Cardiac septum (tissue), 1 donor: Measurements from ENCODE around the gene KRR1. TPM values are rescaled to one million over a fixed set of nuclear protein-coding genes. Genes with fewer than 3 reads are reported as not detected.
"Not testable (repeated sequence)": the region's sequence is repeated elsewhere in the genome, so short reads cannot be mapped to it uniquely, and the experiment has no call there.

ENCODE experiments used
- DNase-seq: peaks from one replicate; pipeline ENCODE4 v3.0.0-alpha.2; 2020; ENCODE audit warnings: low spot score
- intact Hi-C: fragments of 100-400 bp; cut with DNase I; formaldehyde crosslinking; loops from one replicate; pipeline ENCODE4 v1.14.0; 2022
- total RNA-seq: library from RNA; stranded (reverse); fragmentation: NEBNext Ultra II Directional; extraction: Animal tissue kit (Norgen Biotek cat#: 25700); gene quantifications from one replicate; pipeline ENCODE4 v1.2.1, GENCODE V29; 2021
- donor health status: DM: no; HTN: no; CAD: no.

KRR1 gene
- total RNA-seq, 1 donor from 2014 or later = 38.1 TPM

DNA sequence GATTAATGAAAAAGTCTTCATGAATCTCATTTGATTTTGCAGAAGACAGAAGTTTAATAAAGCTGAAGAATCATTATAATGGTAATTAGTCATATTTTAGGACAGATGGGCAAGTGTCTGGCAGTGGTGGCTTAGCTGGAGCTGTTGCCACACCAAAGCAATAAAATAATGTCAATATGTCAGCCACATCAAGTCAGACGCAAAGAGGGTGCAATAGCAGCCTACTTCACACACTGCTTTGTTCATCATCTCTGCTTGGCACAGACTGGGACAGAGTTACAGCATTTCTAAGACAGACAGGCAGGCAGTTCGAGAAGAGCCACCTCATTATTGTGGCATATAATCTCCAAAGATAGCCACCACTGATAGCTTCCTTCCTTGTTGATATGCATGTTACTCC, 16.9 kb upstream of the KRR1 start:
- intact Hi-C loops = no loop called here
- no peak for DNase-seq

DNA sequence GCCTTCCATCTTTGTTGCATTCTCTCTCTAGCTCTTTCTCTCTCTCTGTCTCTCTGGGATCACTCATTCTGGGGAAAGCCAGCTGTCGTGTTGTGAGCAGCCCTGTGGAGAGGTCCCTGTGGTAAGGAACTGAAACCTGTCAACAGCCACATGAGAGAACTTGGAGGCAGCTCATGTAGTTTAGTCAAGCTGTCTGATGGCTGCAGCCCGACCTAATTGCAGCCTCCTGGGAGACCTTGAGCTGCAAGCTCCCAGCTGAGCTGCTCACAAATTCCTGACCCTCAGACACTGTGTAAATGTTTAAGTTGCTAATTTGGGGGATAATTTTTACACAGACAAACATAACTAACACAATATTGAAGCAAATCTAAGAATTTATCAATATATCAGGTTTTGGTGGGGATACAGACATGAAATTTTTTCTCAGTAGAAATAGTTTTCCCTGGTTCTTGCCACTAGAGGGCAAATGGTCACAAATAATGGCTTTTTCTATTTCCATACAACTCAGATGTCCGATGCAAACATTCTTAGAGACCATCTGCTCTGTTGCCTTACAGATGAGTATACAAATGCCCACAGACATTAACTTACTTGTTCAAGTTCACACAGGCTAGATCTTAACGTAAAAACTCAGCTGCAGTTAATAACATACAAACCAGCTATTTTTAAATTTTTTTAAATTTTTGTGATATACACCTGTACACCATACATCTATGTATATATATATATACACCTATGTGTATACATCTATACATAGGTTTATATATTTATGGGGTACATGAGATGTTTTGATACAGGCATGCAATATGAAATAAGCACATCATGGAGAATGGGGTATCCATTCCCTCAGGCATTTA, 15.5 kb upstream of the KRR1 start:
- DNase-seq = no peak

DNA sequence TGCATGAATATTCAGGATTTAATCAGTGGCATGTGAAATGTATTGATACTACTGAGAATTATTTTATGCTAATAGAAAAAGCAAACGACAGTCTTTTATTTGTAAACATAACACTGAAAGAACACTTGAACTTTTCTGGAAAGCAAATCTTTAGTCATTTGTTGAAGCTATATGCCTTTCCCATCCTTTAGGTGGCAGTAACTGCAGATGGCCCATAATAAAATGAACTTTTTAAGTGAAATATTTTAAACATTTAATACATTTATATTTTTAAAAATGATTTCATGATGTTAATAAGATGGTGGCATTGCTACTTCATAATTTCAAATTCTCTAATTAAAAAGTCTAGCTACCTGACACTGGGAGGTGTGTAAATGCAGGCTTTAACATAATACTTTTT, 13.9 kb upstream of the KRR1 start:
- no peak for DNase-seq
- intact Hi-C loops = no loop called here

More for the DNA sequence above, 15.5 kb upstream of the KRR1 start:
- intact Hi-C loops = no loop called here

DNA sequence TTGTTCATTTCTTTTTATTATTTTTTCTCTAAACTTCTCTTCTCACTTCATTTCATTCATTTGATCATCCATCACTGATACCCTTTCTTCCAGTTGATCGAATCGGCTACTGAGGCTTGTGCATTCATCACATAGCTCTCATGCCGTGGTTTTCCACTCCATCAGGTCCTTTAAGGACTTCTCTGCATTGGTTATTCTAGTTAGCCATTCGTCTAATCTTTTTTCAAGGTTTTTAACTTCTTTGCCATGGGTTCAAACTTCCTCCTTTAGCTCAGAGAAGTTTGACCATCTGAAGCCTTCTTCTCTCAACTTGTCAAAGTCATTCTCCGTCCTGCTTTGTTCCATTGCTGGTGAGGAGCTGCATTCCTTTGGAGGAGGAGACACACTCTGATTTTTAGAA, 10.7 kb upstream of the KRR1 start:
- DNase-seq, intact Hi-C loops: not testable (repeated sequence)

DNA sequence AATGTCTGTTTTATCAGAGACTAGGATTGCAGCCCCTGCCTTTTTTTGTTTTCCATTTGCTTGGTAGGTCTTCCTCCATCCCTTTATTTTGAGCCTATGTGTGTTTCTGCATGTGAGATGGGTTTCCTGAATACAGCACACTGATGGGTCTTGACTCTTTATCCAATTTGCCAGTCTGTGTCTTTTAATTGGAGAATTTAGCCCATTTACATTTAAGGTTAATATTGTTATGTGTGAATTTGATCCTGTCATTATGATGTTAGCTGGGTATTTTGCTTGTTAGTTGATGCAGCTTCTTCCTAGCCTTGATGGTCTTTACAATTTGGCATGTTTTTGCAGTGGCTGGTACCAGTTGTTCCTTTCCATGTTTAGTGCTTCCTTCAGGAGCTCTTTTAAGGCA, 9.8 kb upstream of the KRR1 start:
- DNase-seq, intact Hi-C loops: not testable (repeated sequence)

DNA sequence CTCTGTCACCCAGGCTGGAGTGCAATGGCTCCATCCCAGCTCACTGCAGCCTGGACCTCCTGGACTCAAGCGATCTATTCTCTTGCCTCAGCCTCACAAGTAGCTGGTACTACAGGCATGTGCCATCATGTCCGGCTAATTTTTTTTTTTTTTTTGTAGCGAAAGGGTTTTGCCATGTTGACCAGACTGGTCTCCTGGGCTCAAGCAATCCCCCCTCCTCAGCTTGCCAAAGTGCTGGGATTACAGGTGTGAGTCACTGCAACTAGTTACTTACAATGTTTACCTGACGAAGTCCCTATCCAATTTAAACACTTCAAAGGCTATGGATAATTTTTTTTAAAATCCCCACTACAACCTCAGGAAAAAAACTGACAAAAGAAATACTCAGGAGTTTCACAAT, 1.8 kb downstream of the KRR1 start:
- DNase-seq = no peak
- intact Hi-C loops = loop anchor here (10.0 kb wide), 2 partner anchors 175 to 835 kb away; partner anchors contain the start of genes BBS10, CAPS2 and GLIPR1L1

DNA sequence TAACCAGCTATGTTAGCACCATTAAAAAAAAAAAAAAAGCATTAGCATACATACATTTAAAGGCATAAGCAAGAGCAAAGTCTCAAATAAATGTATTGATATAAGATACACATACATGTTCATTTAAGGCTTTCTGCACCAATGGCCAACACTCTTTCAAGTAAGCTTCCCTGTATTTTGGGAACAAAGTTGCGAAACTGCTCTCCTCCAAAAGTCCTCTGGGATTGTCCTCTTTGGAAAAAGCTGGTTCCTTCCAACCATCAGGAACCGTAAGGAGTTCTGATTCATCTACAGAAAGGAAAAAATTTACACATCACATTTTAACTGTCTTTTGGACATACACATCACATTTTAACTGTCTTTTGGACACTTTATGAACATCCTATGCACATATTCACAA, 3.2 kb downstream of the KRR1 start:
- intact Hi-C loops = loop anchor here (10.0 kb wide), 1 partner anchor 173 kb away; the partner anchor contains the start of genes CAPS2 and GLIPR1L1
- DNase-seq = no peak

DNA sequence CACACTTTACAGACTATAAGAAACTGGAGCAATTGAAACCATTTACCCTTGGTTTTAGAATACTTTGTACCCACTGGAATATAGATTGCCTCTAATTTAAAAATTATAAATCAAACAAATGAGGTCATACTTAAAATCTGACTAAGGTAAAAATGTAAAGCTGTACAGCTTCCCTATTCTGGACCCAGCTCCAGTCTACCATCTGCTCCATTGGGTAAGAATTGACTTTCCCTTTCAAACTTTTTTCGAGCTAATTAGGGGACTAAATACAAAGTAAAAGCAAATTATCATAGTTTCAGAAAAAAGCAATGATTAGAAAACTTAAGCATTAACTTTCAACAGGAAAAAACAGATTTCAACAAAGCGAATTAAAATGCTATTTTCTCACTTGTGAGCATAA, 4.3 kb downstream of the KRR1 start:
- intact Hi-C loops = loop anchor here (10.0 kb wide), 1 partner anchor 172 kb away; the partner anchor contains the start of genes CAPS2 and GLIPR1L1
- DNase-seq = no peak

DNA sequence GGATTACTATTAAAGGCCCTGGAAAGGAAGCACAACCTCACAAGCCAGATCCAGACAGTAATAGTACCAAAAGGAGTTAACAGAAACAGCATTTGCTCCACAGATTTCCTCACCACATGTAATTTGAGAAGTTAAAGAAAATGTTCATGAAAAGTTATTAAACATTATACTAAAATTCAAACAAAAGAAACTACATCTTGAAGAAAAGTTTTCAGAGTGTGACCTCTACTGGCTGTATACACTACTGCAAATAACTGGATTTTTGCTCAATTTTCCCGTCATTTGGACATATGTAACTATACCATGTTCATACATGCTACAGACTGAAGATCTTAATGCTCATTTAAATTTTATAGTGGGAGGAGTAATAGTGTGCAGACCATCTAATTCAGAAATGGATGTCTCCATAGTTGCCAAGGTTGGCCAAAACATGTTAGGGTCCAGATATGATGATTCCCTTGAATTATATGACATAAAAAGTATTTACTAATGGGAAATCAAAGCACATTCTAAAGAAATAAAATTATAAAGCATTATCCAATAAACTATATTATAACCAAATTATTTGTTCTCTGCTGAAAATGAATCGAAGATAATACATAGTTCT, 5.6 kb downstream of the KRR1 start:
- intact Hi-C loops = loop anchor here (10.0 kb wide), 1 partner anchor 171 kb away; the partner anchor contains the start of genes CAPS2 and GLIPR1L1
- DNase-seq = no peak

DNA sequence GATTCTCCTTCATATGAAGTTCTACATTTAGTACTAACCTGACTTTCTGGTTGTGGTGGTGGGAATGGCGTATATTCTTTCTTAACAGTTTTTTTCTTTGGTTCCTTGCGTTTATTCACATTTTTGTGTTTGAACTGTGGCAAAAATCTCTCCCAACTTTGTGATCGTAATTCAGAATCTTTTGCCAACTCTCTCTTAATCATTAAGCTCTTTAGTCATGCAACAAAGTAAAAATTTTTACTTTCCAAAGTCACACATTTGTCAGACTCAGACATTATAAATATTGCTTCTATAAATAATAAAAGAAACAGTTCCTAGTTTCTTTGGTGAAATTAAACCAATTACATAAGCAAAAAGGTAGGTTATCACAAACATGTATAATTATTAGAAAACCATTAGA, 7.5 kb downstream of the KRR1 start:
- intact Hi-C loops = loop anchor here (10.0 kb wide), 1 partner anchor 169 kb away; the partner anchor contains the start of genes CAPS2 and GLIPR1L1
- no peak for DNase-seq

DNA sequence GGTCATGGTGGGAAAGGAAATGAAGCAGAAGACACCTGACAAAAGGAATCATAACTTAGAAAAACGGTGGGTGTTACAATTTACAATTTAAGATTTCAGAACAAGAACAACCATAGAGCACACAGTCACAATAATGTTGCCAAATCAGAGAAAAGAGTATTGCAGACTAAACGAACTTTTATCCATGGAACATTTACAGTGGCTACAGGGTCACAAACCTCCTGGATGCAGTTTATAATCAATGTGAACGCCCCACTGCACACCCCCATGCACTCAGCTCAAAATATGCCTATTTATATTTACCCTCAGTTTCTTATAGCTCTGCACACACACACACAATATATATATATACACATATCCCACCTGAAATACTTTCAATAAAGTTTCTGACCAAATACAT, 8.0 kb downstream of the KRR1 start:
- no peak for DNase-seq
- intact Hi-C loops = loop anchor here (10.0 kb wide), 1 partner anchor 169 kb away; the partner anchor contains the start of genes CAPS2 and GLIPR1L1

DNA sequence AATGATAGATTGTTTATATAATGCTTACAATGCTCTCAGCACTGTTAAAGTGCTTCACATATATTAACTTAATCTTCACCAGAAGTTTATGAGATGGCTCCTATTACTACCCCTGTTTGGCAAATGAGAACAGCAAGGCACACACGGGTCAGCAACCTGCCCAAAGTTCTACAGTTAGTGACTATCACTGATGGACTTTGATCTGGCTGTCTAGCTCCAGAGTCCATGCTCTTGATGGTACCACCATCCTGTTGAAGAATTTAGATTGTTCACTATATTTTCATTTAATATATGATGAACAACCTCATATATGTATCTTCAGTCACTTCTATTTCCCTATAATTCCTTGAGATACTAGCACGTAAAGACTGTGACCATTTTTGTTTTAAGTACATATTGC, 20.2 kb downstream of the KRR1 start:
- intact Hi-C loops = no loop called here
- DNase-seq = no peak

DNA sequence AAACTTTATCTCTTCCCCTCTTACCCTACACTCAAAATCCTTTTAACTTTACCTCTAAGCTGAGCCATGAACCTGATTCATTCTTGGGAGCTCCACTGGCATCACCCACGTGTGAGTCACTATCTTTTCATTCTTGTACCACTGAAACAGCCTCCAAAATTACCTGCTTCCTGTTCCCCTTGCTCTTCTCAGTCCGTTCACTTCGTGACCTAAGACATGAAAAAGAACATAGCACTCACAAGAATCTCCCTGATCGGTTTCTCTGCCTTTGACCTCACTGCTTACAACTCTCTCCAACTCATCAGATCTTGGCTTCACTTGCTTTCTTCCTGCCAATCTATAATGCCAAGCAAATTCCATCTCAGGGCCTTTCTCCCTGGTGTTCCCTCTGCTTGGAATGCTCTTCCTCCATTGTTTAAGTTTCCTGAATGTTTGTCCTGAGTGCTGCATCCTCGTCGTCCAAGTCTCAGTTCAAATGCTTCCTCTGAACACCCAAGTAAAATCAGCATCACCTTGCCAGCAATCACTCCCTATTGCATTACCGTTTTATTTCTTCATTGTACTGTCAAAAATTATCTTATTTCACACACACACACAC, 21.7 kb downstream of the KRR1 start:
- no peak for DNase-seq
- intact Hi-C loops = loop anchor here (10.0 kb wide), 1 partner anchor 95 kb away; the partner anchor contains the start of gene GLIPR1L2

DNA sequence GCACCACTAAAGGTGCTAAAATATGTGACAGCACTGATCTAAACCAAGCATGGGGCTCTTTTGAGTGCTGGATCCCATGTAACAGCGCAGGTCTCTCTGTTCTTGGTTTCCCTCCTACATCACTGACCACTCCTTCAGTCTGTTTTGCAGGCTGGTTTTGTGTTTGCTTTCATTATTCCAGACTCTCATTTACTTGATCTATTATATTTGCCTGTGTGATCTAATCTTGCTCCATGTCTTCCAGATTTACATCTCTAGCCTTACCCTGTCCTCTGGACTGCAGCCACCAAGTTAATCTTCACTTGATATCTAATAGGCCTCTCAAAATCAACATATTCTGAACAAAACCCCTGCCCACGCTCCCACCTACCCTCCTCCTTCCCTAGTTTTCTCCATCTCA, 22.2 kb downstream of the KRR1 start:
- DNase-seq = no peak
- intact Hi-C loops = loop anchor here (10.0 kb wide), 1 partner anchor 94 kb away; the partner anchor contains the start of gene GLIPR1L2

DNA sequence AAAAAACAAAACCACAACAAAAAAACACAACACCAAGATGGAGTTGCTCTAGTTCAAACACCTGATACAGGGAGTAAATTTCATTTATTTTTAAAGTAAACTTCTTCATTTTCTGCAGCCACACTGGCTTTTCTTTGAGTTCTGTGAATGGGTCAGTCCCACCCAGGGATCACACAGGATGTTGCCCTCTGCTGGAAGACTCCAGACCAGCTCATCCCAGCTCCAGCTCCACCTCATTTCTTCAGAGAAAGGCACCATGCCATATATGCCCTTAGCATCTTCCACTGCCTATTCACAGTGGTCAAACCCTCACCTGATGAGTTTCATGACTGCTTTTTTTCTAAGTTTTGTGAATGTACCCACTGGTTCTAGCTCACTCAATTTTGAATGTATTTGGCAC, 22.9 kb downstream of the KRR1 start:
- intact Hi-C loops = loop anchor here (10.0 kb wide), 1 partner anchor 94 kb away; the partner anchor contains the start of gene GLIPR1L2
- no peak for DNase-seq

DNA sequence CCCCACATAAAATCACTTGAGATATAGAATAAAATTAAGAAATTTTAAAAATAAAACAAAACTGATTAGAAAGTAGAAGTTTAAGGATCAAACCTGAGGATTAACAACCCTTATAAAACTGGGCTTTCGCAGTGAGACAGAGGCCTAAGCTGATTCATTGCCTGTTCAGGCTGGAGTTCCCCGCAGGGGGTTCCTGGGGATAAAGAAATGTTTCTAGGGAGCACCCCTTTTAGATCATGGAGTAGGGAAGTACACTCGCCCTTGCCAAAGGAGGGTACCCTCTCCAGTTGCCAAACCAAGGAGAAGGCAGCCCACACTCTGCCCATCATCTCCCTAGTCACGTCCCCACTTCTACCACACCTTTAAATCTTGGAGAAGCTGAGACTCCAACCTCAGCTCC, 24.1 kb downstream of the KRR1 start:
- no peak for DNase-seq
- intact Hi-C loops = loop anchor here (10.0 kb wide), 1 partner anchor 93 kb away; the partner anchor contains the start of gene GLIPR1L2

DNA sequence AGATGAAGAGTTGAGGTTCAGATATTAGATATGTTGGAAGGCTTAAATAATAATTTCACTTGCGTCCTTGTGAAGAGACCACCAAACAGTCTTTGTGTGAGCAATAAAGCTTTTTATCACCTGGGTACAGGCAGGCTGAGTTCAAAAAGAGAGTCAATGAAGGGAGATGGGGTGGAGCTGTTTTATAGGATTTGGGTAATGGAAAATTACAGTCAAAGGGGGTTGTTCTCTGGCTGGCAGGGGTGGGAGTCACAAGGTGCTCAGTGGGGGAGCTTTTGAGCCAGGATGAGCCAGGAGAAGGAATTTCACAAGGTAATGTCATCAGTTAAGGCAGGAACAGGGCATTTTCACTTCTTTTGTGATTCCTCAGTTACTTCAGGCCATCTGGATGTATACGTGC, 27.0 kb downstream of the KRR1 start:
- intact Hi-C loops = loop anchor here (10.0 kb wide), 1 partner anchor 90 kb away; the partner anchor contains the start of gene GLIPR1L2

DNA sequence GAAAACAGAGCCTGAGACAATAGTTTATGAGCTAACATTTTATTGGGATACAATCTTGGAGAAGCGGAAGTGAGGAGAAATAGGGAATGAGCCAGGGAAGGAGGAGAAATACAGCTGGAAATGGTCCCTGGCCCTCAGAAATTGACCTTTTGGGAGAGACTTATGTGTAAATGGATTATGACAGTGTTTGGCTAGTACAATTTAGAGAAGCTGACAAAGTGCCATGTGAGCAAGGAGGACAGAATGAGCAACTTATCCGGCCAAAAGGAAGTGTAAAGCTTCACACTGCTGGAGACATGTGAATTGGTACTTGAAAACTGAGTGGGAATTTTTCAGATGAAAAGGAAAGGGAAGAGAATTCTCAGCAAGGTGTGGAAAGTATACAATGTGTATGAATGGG, 28.0 kb downstream of the KRR1 start:
- no peak for DNase-seq
- intact Hi-C loops = loop anchor here (10.0 kb wide), 1 partner anchor 89 kb away; the partner anchor contains the start of gene GLIPR1L2

More for the DNA sequence above, 27.0 kb downstream of the KRR1 start:
- not testable (repeated sequence) for DNase-seq

DNA sequence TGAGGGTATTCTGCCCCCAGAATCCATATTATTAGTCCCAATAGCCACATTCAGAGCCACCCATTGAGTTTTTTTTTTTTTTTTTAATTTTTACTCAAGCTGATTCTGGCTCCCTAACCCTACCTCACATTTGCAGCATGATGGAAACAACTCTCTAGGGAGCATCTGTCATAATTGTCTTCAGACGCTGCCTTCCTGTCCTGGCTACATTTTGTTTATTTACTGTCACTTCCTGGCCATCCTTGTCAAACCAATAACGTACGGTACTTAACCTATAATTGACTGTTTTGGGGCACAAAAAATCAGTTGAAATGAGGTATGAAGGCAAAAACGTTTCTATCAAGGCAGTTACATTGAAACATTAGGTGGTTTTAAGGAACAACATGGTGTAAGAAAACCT, 28.8 kb downstream of the KRR1 start:
- intact Hi-C loops = loop anchor here (10.0 kb wide), 1 partner anchor 88 kb away; the partner anchor contains the start of gene GLIPR1L2
- DNase-seq = no peak

DNA sequence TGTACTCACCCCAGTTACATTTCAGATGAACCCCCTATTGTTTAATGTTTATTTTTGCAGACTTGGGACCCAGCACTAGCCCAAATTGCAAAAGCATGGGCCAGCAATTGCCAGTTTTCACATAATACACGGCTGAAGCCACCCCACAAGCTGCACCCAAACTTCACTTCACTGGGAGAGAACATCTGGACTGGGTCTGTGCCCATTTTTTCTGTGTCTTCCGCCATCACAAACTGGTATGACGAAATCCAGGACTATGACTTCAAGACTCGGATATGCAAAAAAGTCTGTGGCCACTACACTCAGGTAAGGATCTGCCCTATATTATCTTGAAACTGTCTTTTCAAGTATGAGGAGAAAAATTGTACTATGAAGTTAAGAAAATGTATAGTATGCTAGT, 29.6 kb downstream of the KRR1 start:
- DNase-seq = no peak
- intact Hi-C loops = loop anchor here (10.0 kb wide), 1 partner anchor 87 kb away; the partner anchor contains the start of gene GLIPR1L2
